NCI-H1417 (cell line): ENCODE measurements around the gene MPHOSPH6.
"Not testable (repeated sequence)": the region's sequence is repeated elsewhere in the genome, so short reads cannot be mapped to it uniquely, and the experiment has no call there.

Experiments
- DNase-seq, 3 experiments: peaks; one replicate each; lab custom pipeline; 2025; lab: John Stamatoyannopoulos, UW

The MPHOSPH6 gene

GRCh38 chr16:82175627-82176026 lies 5.6 kb upstream of the MPHOSPH6 start:
- no peak for DNase-seq

- no peak for DNase-seq
Observed at GRCh38 chr16:82167670-82168069, 2.4 kb downstream of the MPHOSPH6 start.

- DNase-seq: no peak
Observed at GRCh38 chr16:82160226-82160625, 9.8 kb downstream of the MPHOSPH6 start.

GRCh38 chr16:82157836-82158235 lies 12.2 kb downstream of the MPHOSPH6 start:
- DNase-seq: no peak

- DNase-seq: no peak
Observed at GRCh38 chr16:82157534-82157812, 12.6 kb downstream of the MPHOSPH6 start.

GRCh38 chr16:82156761-82157533 lies 13.1 kb downstream of the MPHOSPH6 start:
- no peak for DNase-seq

GRCh38 chr16:82152641-82153112 lies 17.3 kb downstream of the MPHOSPH6 start:
- no peak for DNase-seq

GRCh38 chr16:82152196-82152595 lies 17.8 kb downstream of the MPHOSPH6 start:
- no peak for DNase-seq

GRCh38 chr16:82150549-82150948 lies 19.5 kb downstream of the MPHOSPH6 start:
- DNase-seq: no peak

- DNase-seq: no peak
Observed at GRCh38 chr16:82149536-82149935, 20.5 kb downstream of the MPHOSPH6 start.

GRCh38 chr16:82147546-82147945 lies 22.5 kb downstream of the MPHOSPH6 start:
- no peak for DNase-seq

- DNase-seq: no peak
Observed at GRCh38 chr16:82146957-82147356, 23.1 kb downstream of the MPHOSPH6 start.

GRCh38 chr16:82146556-82146955 lies 23.5 kb downstream of the MPHOSPH6 start:
- no peak for DNase-seq

GRCh38 chr16:82139286-82139571 lies 30.8 kb downstream of the MPHOSPH6 start:
- DNase-seq: not testable (repeated sequence)

- no peak for DNase-seq
Observed at GRCh38 chr16:82138478-82139285, 31.3 kb downstream of the MPHOSPH6 start.

- DNase-seq: no peak
Observed at GRCh38 chr16:82137822-82138167, 32.2 kb downstream of the MPHOSPH6 start.

- no peak for DNase-seq
Observed at GRCh38 chr16:82136956-82137821, 32.8 kb downstream of the MPHOSPH6 start.

- no peak for DNase-seq
Observed at GRCh38 chr16:82135844-82136243, 34.2 kb downstream of the MPHOSPH6 start.

GRCh38 chr16:82134846-82135245 lies 35.2 kb downstream of the MPHOSPH6 start:
- DNase-seq: no peak

GRCh38 chr16:82133798-82134197 lies 36.2 kb downstream of the MPHOSPH6 start:
- DNase-seq: no peak

GRCh38 chr16:82129881-82130280 lies 40.1 kb downstream of the MPHOSPH6 start:
- DNase-seq: no peak

- no peak for DNase-seq
Observed at GRCh38 chr16:82124651-82125050, 45.4 kb downstream of the MPHOSPH6 start.

- DNase-seq: peak in 1 of 3 experiments; percentile 72
Observed at GRCh38 chr16:82119405-82119804, 50.6 kb downstream of the MPHOSPH6 start.
